ENCODE data around the gene CENPB. TPM values are rescaled to one million over a fixed set of nuclear protein-coding genes. Genes with fewer than 3 reads are reported as not detected.

CENPB gene
- total RNA-seq, 2 experiments from 2014 or later = 34.8 to 39.1 TPM

DNA sequence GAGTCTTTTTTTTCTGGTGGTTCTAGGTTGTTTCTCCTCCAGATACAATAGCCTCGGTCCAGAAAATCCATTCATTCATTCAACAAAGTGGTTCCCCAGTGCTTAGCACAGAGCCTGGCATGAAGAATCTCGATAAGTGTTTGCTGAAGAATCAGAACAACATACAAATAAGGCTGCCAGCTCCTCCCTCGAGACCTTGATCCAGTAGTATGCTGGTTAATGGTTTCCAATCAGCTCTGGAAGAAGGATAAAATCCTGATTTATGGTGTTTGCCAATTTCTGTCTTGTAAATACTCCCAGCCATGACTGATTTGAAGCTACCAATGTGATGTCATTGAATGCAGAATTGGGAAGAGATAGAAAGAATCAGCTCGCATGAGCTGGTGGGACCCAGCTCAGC is 50.8 kb downstream of the CENPB start:
- DNase-seq (ENCODE audit: low spot score) = no peak
- H4K20me1 ChIP-seq (ENCODE audit: insufficient read depth, low read length) = no peaks in the 10 kb centered on the region
- no peaks in the 10 kb centered on the region for H3K9me3 ChIP-seq (ENCODE audit: low read length)
- H2AFZ ChIP-seq (ENCODE audit: low read length) = no peak overlapping the region
- no peaks in the 10 kb centered on the region for H3K4me1 ChIP-seq (ENCODE audit: insufficient read depth, low read length, poor library complexity, severe bottlenecking)
- no peaks in the 10 kb centered on the region for H3K9me2 ChIP-seq (ENCODE audit: insufficient read depth, low read length)
- no peak overlapping the region for H3K4me3 ChIP-seq (ENCODE audit: low read depth, low read length, poor library complexity, severe bottlenecking)
- H3K27ac ChIP-seq (ENCODE audit: low read depth, low read length, poor library complexity, severe bottlenecking) = no peak overlapping the region
- CTCF ChIA-PET (ENCODE audit: unreplicated experiment) = interaction anchor here (0.6 kb wide), 1 partner anchor 1155 kb away, joined by 3 read pairs; no protein-coding TSS in a partner anchor
- TF ChIP-seq, protein P1, sequence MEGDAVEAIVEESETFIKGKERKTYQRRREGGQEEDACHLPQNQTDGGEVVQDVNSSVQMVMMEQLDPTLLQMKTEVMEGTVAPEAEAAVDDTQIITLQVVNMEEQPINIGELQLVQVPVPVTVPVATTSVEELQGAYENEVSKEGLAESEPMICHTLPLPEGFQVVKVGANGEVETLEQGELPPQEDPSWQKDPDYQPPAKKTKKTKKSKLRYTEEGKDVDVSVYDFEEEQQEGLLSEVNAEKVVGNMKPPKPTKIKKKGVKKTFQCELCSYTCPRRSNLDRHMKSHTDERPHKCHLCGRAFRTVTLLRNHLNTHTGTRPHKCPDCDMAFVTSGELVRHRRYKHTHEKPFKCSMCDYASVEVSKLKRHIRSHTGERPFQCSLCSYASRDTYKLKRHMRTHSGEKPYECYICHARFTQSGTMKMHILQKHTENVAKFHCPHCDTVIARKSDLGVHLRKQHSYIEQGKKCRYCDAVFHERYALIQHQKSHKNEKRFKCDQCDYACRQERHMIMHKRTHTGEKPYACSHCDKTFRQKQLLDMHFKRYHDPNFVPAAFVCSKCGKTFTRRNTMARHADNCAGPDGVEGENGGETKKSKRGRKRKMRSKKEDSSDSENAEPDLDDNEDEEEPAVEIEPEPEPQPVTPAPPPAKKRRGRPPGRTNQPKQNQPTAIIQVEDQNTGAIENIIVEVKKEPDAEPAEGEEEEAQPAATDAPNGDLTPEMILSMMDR (conservative IDR thresholded peaks at IDR 0.05; ENCODE audit: low read length) = no peak
- no peak for TF ChIP-seq EZH2phosphoT487 (IDR thresholded peaks at IDR 0.05; ENCODE audit: borderline replicate concordance, low read depth, low read length)
- no peak overlapping the region for H3K4me2 ChIP-seq (ENCODE audit: low read length)
- POLR2A ChIA-PET = no interaction called here
- no TSS peak for BruUV-seq (replicated peaks)
- no peaks in the 10 kb centered on the region for H3K36me3 ChIP-seq (ENCODE audit: insufficient read depth, low read length)
- intact Hi-C loops (cut with micrococcal nuclease; ENCODE audit: unreplicated experiment) = no loop called here
- no peaks in the 10 kb centered on the region for H3K79me2 ChIP-seq (ENCODE audit: insufficient read depth, low read depth, low read length)

DNA sequence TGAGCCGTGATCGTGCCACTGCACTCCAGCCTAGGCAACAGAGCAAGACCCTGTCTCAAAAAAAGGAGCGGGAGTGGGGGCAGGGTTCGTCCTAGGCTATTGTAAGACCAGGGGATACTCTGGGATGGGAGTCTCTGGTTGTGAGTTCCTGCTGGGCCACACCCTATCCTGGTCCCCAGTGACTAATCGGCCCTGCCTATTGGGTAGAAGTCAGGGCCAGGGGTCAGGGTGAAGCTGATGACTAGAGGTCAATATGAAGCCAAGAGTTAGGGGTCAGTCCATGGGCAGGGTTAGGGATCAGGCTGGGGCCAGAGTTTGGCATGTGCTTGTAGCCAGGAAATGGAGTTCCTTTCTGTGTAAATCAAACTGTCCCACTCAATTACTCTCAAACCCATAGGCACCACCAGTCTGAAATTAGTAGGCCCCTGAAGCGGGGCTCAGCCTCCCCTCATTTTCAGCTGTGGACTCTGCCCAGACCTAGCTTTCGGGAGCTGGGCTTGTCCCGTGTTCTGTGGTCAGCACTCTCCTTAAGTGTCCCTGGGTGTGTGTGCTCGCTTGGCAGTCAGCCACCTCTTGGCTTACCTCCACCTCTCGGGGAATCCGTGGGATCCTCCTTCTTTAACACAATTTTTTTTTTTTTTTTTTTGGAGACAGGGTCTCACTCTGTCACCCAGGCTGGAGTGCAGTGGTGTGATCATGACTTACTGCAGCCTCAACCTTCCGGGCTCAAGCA is 52.3 kb downstream of the CENPB start:
- no peak overlapping the region for H3K27ac ChIP-seq (ENCODE audit: low read depth, low read length, poor library complexity, severe bottlenecking)
- H3K36me3 ChIP-seq (ENCODE audit: insufficient read depth, low read length) = no peaks in the 10 kb centered on the region
- H3K4me3 ChIP-seq (ENCODE audit: low read depth, low read length, poor library complexity, severe bottlenecking) = no peak overlapping the region
- H3K9me2 ChIP-seq (ENCODE audit: insufficient read depth, low read length) = no peaks in the 10 kb centered on the region
- H3K9me3 ChIP-seq (ENCODE audit: low read length) = no peaks in the 10 kb centered on the region
- H3K4me1 ChIP-seq (ENCODE audit: insufficient read depth, low read length, poor library complexity, severe bottlenecking) = no peaks in the 10 kb centered on the region
- no peak overlapping the region for H2AFZ ChIP-seq (ENCODE audit: low read length)
- H3K79me2 ChIP-seq (ENCODE audit: insufficient read depth, low read depth, low read length) = no peaks in the 10 kb centered on the region
- no peak for TF ChIP-seq EZH2phosphoT487 (IDR thresholded peaks at IDR 0.05; ENCODE audit: borderline replicate concordance, low read depth, low read length)
- TF ChIP-seq, protein P1 (conservative IDR thresholded peaks at IDR 0.05; ENCODE audit: low read length) = no peak
- no peaks in the 10 kb centered on the region for H4K20me1 ChIP-seq (ENCODE audit: insufficient read depth, low read length)
- ChIA-PET POLR2A (no interaction called here), CTCF (ENCODE audit: unreplicated experiment) (no interaction called here)
- H3K4me2 ChIP-seq (ENCODE audit: low read length) = no peak overlapping the region
- intact Hi-C loops (cut with micrococcal nuclease; ENCODE audit: unreplicated experiment) = no loop called here
- no TSS peak for BruUV-seq (replicated peaks)
- no peak for DNase-seq (ENCODE audit: low spot score)

Other genes with a start within 250 kb of the CENPB start
- gene GFRA4, start 123.3 kb downstream of the CENPB start, total RNA-seq (2014; rRNA removed; shearing (Covaris generic)) = not detected in 2 replicates
- not detected in 2 replicates for gene GFRA4, start 123.3 kb downstream of the CENPB start, total RNA-seq (2022)
- not detected in 2 replicates for gene ADAM33, start 104.7 kb downstream of the CENPB start, total RNA-seq (2014; rRNA removed; shearing (Covaris generic))
- gene ADAM33, start 104.7 kb downstream of the CENPB start, total RNA-seq (2022) = not detected in 2 replicates
- not detected in 2 replicates for gene SIGLEC1, start 74.1 kb downstream of the CENPB start, total RNA-seq (2014; rRNA removed; shearing (Covaris generic))
- gene SIGLEC1, start 74.1 kb downstream of the CENPB start, total RNA-seq (2022) = 0.11 TPM in 1 of 2 replicates, not detected in the other
- not detected in 2 replicates for gene HSPA12B, start 54.1 kb downstream of the CENPB start, total RNA-seq (2014; rRNA removed; shearing (Covaris generic))
- not detected in 2 replicates for gene HSPA12B, start 54.1 kb downstream of the CENPB start, total RNA-seq (2022)
- 62.1 and 66.7 TPM in 2 replicates for gene ADISSP, start 19.0 kb downstream of the CENPB start, total RNA-seq (2014; rRNA removed; shearing (Covaris generic))
- 58.7 and 64.4 TPM in 2 replicates for gene ADISSP, start 19.0 kb downstream of the CENPB start, total RNA-seq (2022)
- gene SPEF1, start 5.3 kb downstream of the CENPB start, total RNA-seq (2014; rRNA removed; shearing (Covaris generic)) = 0.09 and 0.10 TPM in 2 replicates
- gene SPEF1, start 5.3 kb downstream of the CENPB start, total RNA-seq (2022) = 0.27 TPM in 1 of 2 replicates, not detected in the other
- gene CDC25B, start 9.6 kb upstream of the CENPB start, total RNA-seq (2014; rRNA removed; shearing (Covaris generic)) = 86.1 and 89.2 TPM in 2 replicates
- 119 and 147 TPM in 2 replicates for gene CDC25B, start 9.6 kb upstream of the CENPB start, total RNA-seq (2022)
- 6.2 and 9.8 TPM in 2 replicates for gene AP5S1, start 33.8 kb upstream of the CENPB start, total RNA-seq (2014; rRNA removed; shearing (Covaris generic))
- 9.9 and 12.1 TPM in 2 replicates for gene AP5S1, start 33.8 kb upstream of the CENPB start, total RNA-seq (2022)
- gene MAVS, start 60.1 kb upstream of the CENPB start, total RNA-seq (2014; rRNA removed; shearing (Covaris generic)) = 15.3 and 19.8 TPM in 2 replicates
- 35.5 and 37.2 TPM in 2 replicates for gene MAVS, start 60.1 kb upstream of the CENPB start, total RNA-seq (2022)
- gene PANK2, start 102.6 kb upstream of the CENPB start, total RNA-seq (2014; rRNA removed; shearing (Covaris generic)) = 40.9 and 46.1 TPM in 2 replicates
- gene PANK2, start 102.6 kb upstream of the CENPB start, total RNA-seq (2022) = 66.6 and 71.3 TPM in 2 replicates
- gene RNF24, start 228.8 kb upstream of the CENPB start, total RNA-seq (2014; rRNA removed; shearing (Covaris generic)) = 0.85 TPM in 2 replicates
- 0.74 and 1.1 TPM in 2 replicates for gene RNF24, start 228.8 kb upstream of the CENPB start, total RNA-seq (2022)